Lower leg skin (tissue), 4 donors: ENCODE measurements around the gene HDGFL2. TPM values are rescaled to one million over a fixed set of nuclear protein-coding genes. Genes with fewer than 3 reads are reported as not detected.

Experiments used
- DNase-seq, 2 donors: peaks; one replicate each; pipeline ENCODE4 v3.0.0-alpha.2; 2019; ENCODE audit warnings: low spot score in 2 of 2
- H3K4me3 ChIP-seq: fragments of 200-600 bp; sonication (generic); 2 replicates; pipeline ENCODE4 v1.5.1; 2017; ENCODE audit warnings: mild to moderate bottlenecking, low read depth; ENCODE audit not compliant: poor library complexity, severe bottlenecking
- CTCF ChIP-seq, 3 donors: fragments of 450-650 bp; IDR thresholded peaks; one replicate each; pipeline ENCODE4 v1.5.1; 2016; ENCODE audit warnings: antibody characterized with exemption in 3 of 3, mild to moderate bottlenecking in 3 of 3, moderate library complexity in 2 of 3
- POLR2A ChIP-seq, 2 donors: fragments of 450-650 bp; IDR thresholded peaks; one replicate each; pipeline ENCODE4 v1.6.1; 2016 to 2017; ENCODE audit warnings: antibody characterized with exemption in 2 of 2, mild to moderate bottlenecking in 1 of 2, moderate library complexity in 1 of 2
- WGBS, 2 donors: methylation state at CpG; one replicate each; pipeline ENCODE4 v1.1.5; 2018; 5-methylcytosine and 5-hydroxymethylcytosine counted together
- intact Hi-C: fragments of 100-400 bp; cut with DNase I; formaldehyde crosslinking; loops from one replicate; pipeline ENCODE4 v1.15.0; 2023; ENCODE audit warnings: low total_unique reads
- total RNA-seq, 4 donors: library from RNA; depleted of rRNA; stranded (reverse); fragments of >200 nt; gene quantifications; one replicate each; pipeline ENCODE4 v1.1.0, GENCODE V29; 2016

The HDGFL2 gene
- total RNA-seq, 4 donors from 2014 or later = 20.9 to 36.4 (median 30.1) TPM

- intact Hi-C loops = no loop called here
- DNase-seq = no peak
- TF ChIP-seq CTCF (IDR thresholded peaks at IDR 0.05) (no peak), POLR2A (IDR thresholded peaks at IDR 0.05) (no peak)
- H3K4me3 ChIP-seq = no peak overlapping the region
- WGBS, 2 donors = 65 to 83% methylated on average over 11 to 14 of the region's 14 CpGs
These were observed 44.3 kb downstream of the HDGFL2 start for GRCh38 chr19:4516199-4516938.

- intact Hi-C loops = no loop called here
- 20 to 32% methylated on average over 3 to 5 of the region's 8 CpGs for WGBS, 2 donors
- H3K4me3 ChIP-seq = no peak overlapping the region
- no peak for TF ChIP-seq POLR2A (IDR thresholded peaks at IDR 0.05)
- no peak for DNase-seq
These were observed 44.8 kb downstream of the HDGFL2 start for GRCh38 chr19:4516939-4517300.

- intact Hi-C loops = no loop called here
- WGBS, 2 donors = 82 to 89% methylated on average over 15 to 24 of the region's 24 CpGs
- TF ChIP-seq CTCF (IDR thresholded peaks at IDR 0.05) (no peak), POLR2A (IDR thresholded peaks at IDR 0.05) (no peak)
- H3K4me3 ChIP-seq = no peak overlapping the region
- no peak for DNase-seq
These were observed 45.5 kb downstream of the HDGFL2 start for GRCh38 chr19:4517451-4518057.

GRCh38 chr19:4518345-4519171 is 46.5 kb downstream of the HDGFL2 start, which contains the start of gene PLIN4:
PLIN4 (minus strand) TSS chr19:4518486; CDS start chr19:4518272, 214 bp downstream.
- intact Hi-C loops = no loop called here
- no peak within 1 kb of the TSS for H3K4me3 ChIP-seq

GRCh38 chr19:4519172-4519496 is 47.0 kb downstream of the HDGFL2 start:
- WGBS, 2 donors = 89 to 92% methylated on average over 6 of the region's 6 CpGs
- TF ChIP-seq CTCF (IDR thresholded peaks at IDR 0.05) (no peak), POLR2A (IDR thresholded peaks at IDR 0.05) (no peak)
- intact Hi-C loops = no loop called here
- DNase-seq = no peak
- no peak overlapping the region for H3K4me3 ChIP-seq

More at GRCh38 chr19:4518345-4519171, 46.5 kb downstream of the HDGFL2 start, which contains the start of gene PLIN4:
- DNase-seq = no peak
- WGBS, 2 donors = 50 to 60% methylated on average over 22 to 31 of the region's 34 CpGs
- TF ChIP-seq CTCF (IDR thresholded peaks at IDR 0.05) (no peak), POLR2A (IDR thresholded peaks at IDR 0.05) (no peak)
